ENCODE results near the gene TEKT4.
"Not testable (repeated sequence)": the region's sequence is repeated elsewhere in the genome, so short reads cannot be mapped to it uniquely, and the experiment has no call there.

The TEKT4 gene

GRCh38 chr2:94878575-94878974, 7.3 kb downstream of the TEKT4 start:
- H3K4me3 ChIP-seq (ENCODE audit: low read depth, low read length); H3K27ac ChIP-seq (ENCODE audit: low read depth, low read length); H3K9me3 ChIP-seq (ENCODE audit: control insufficient read depth, insufficient read depth, low read depth, low read length); H3K9ac ChIP-seq (ENCODE audit: low read length); H3K36me3 ChIP-seq (ENCODE audit: control insufficient read depth, insufficient read depth, low read length); H3K4me1 ChIP-seq (ENCODE audit: control insufficient read depth, insufficient read depth, low read length): not testable (repeated sequence)
- H3K27me3 ChIP-seq (ENCODE audit: control insufficient read depth, insufficient read depth, low read length), result peaks cover 14% of the 10 kb centered on the region

GRCh38 chr2:94879314-94879981, 8.2 kb downstream of the TEKT4 start:
- no peaks in the 10 kb centered on the region for H3K9me3 ChIP-seq (ENCODE audit: control insufficient read depth, insufficient read depth, low read depth, low read length)
- H3K27ac ChIP-seq (ENCODE audit: low read depth, low read length), result no peak overlapping the region
- no peaks in the 10 kb centered on the region for H3K4me1 ChIP-seq (ENCODE audit: control insufficient read depth, insufficient read depth, low read length)
- H3K9ac ChIP-seq (ENCODE audit: low read length), result no peak overlapping the region
- no peak overlapping the region for H3K4me3 ChIP-seq (ENCODE audit: low read depth, low read length)
- no peaks in the 10 kb centered on the region for H3K36me3 ChIP-seq (ENCODE audit: control insufficient read depth, insufficient read depth, low read length)
- peaks cover 9% of the 10 kb centered on the region; the same call in 1 of the 2 replicates for H3K27me3 ChIP-seq (ENCODE audit: control insufficient read depth, insufficient read depth, low read length)

GRCh38 chr2:94879982-94880377, 8.8 kb downstream of the TEKT4 start:
- H3K4me3 ChIP-seq (ENCODE audit: low read depth, low read length), result no peak overlapping the region
- H3K27ac ChIP-seq (ENCODE audit: low read depth, low read length), result no peak overlapping the region
- no peaks in the 10 kb centered on the region for H3K4me1 ChIP-seq (ENCODE audit: control insufficient read depth, insufficient read depth, low read length)
- no peaks in the 10 kb centered on the region for H3K9me3 ChIP-seq (ENCODE audit: control insufficient read depth, insufficient read depth, low read depth, low read length)
- no peak overlapping the region for H3K9ac ChIP-seq (ENCODE audit: low read length)
- H3K36me3 ChIP-seq (ENCODE audit: control insufficient read depth, insufficient read depth, low read length), result no peaks in the 10 kb centered on the region
- H3K27me3 ChIP-seq (ENCODE audit: control insufficient read depth, insufficient read depth, low read length), result peaks cover 5% of the 10 kb centered on the region; the same call in 1 of the 2 replicates

GRCh38 chr2:94880507-94880906, 9.3 kb downstream of the TEKT4 start:
- Histone ChIP-seq H3K36me3 (ENCODE audit: control insufficient read depth, insufficient read depth, low read length) (no peaks in the 10 kb centered on the region), H3K4me1 (ENCODE audit: control insufficient read depth, insufficient read depth, low read length) (no peaks in the 10 kb centered on the region), H3K4me3 (ENCODE audit: low read depth, low read length) (no peak overlapping the region), H3K9ac (ENCODE audit: low read length) (no peak overlapping the region), H3K27me3 (ENCODE audit: control insufficient read depth, insufficient read depth, low read length) (peaks cover 2% of the 10 kb centered on the region; the same call in 1 of the 2 replicates), H3K27ac (ENCODE audit: low read depth, low read length) (no peak overlapping the region), H3K9me3 (ENCODE audit: control insufficient read depth, insufficient read depth, low read depth, low read length) (no peaks in the 10 kb centered on the region)

GRCh38 chr2:94881070-94881469, 9.8 kb downstream of the TEKT4 start:
- H3K36me3 ChIP-seq (ENCODE audit: control insufficient read depth, insufficient read depth, low read length), result no peaks in the 10 kb centered on the region
- H3K4me1 ChIP-seq (ENCODE audit: control insufficient read depth, insufficient read depth, low read length), result no peaks in the 10 kb centered on the region
- no peak overlapping the region for H3K4me3 ChIP-seq (ENCODE audit: low read depth, low read length)
- no peak overlapping the region for H3K9ac ChIP-seq (ENCODE audit: low read length)
- H3K27me3 ChIP-seq (ENCODE audit: control insufficient read depth, insufficient read depth, low read length), result peaks cover 2% of the 10 kb centered on the region; the same call in 1 of the 2 replicates
- no peak overlapping the region for H3K27ac ChIP-seq (ENCODE audit: low read depth, low read length)
- no peaks in the 10 kb centered on the region for H3K9me3 ChIP-seq (ENCODE audit: control insufficient read depth, insufficient read depth, low read depth, low read length)

GRCh38 chr2:94890234-94890633, 19.0 kb downstream of the TEKT4 start:
- Histone ChIP-seq H3K27ac (ENCODE audit: low read depth, low read length) (no peak overlapping the region), H3K27me3 (ENCODE audit: control insufficient read depth, insufficient read depth, low read length) (no peaks in the 10 kb centered on the region), H3K9me3 (ENCODE audit: control insufficient read depth, insufficient read depth, low read depth, low read length) (no peaks in the 10 kb centered on the region), H3K4me1 (ENCODE audit: control insufficient read depth, insufficient read depth, low read length) (peaks cover 15% of the 10 kb centered on the region; the same call in 1 of the 2 replicates), H3K36me3 (ENCODE audit: control insufficient read depth, insufficient read depth, low read length) (no peaks in the 10 kb centered on the region), H3K4me3 (ENCODE audit: low read depth, low read length) (no peak overlapping the region), H3K9ac (ENCODE audit: low read length) (no peak overlapping the region)

GRCh38 chr2:94895273-94895672, 24.0 kb downstream of the TEKT4 start:
- not testable (repeated sequence) for H3K27me3 ChIP-seq (ENCODE audit: control insufficient read depth, insufficient read depth, low read length); H3K9ac ChIP-seq (ENCODE audit: low read length); H3K9me3 ChIP-seq (ENCODE audit: control insufficient read depth, insufficient read depth, low read depth, low read length); H3K27ac ChIP-seq (ENCODE audit: low read depth, low read length); H3K36me3 ChIP-seq (ENCODE audit: control insufficient read depth, insufficient read depth, low read length); H3K4me3 ChIP-seq (ENCODE audit: low read depth, low read length)
- peaks cover 10% of the 10 kb centered on the region; the same call in 1 of the 2 replicates for H3K4me1 ChIP-seq (ENCODE audit: control insufficient read depth, insufficient read depth, low read length)

GRCh38 chr2:94906976-94907375, 35.7 kb downstream of the TEKT4 start:
- not testable (repeated sequence) for H3K4me1 ChIP-seq (ENCODE audit: control insufficient read depth, insufficient read depth, low read length); H3K4me3 ChIP-seq (ENCODE audit: low read depth, low read length); H3K27ac ChIP-seq (ENCODE audit: low read depth, low read length)

GRCh38 chr2:94923196-94923595, 52.0 kb downstream of the TEKT4 start:
- H3K9ac ChIP-seq (ENCODE audit: low read length), result no peak overlapping the region
- no peak overlapping the region for H3K4me3 ChIP-seq (ENCODE audit: low read depth, low read length)
- H3K9me3 ChIP-seq (ENCODE audit: control insufficient read depth, insufficient read depth, low read depth, low read length), result peaks cover 10% of the 10 kb centered on the region; the same call in 1 of the 2 replicates
- H3K27me3 ChIP-seq (ENCODE audit: control insufficient read depth, insufficient read depth, low read length), result no peaks in the 10 kb centered on the region; the same call in 1 of the 2 replicates
- no peaks in the 10 kb centered on the region for H3K36me3 ChIP-seq (ENCODE audit: control insufficient read depth, insufficient read depth, low read length)
- no peaks in the 10 kb centered on the region for H3K4me1 ChIP-seq (ENCODE audit: control insufficient read depth, insufficient read depth, low read length)
- no peak overlapping the region for H3K27ac ChIP-seq (ENCODE audit: low read depth, low read length)

More at GRCh38 chr2:94906976-94907375, 35.7 kb downstream of the TEKT4 start:
- not testable (repeated sequence) for H3K9ac ChIP-seq (ENCODE audit: low read length); H3K27me3 ChIP-seq (ENCODE audit: control insufficient read depth, insufficient read depth, low read length); H3K36me3 ChIP-seq (ENCODE audit: control insufficient read depth, insufficient read depth, low read length); H3K9me3 ChIP-seq (ENCODE audit: control insufficient read depth, insufficient read depth, low read depth, low read length)

GRCh38 chr2:94924999-94925398, 53.8 kb downstream of the TEKT4 start:
- H3K4me3 ChIP-seq (ENCODE audit: low read depth, low read length); H3K9me3 ChIP-seq (ENCODE audit: control insufficient read depth, insufficient read depth, low read depth, low read length); H3K9ac ChIP-seq (ENCODE audit: low read length); H3K4me1 ChIP-seq (ENCODE audit: control insufficient read depth, insufficient read depth, low read length); H3K27ac ChIP-seq (ENCODE audit: low read depth, low read length); H3K36me3 ChIP-seq (ENCODE audit: control insufficient read depth, insufficient read depth, low read length); H3K27me3 ChIP-seq (ENCODE audit: control insufficient read depth, insufficient read depth, low read length): not testable (repeated sequence)
